K562 (cell line): ENCODE measurements around the gene PYGB. TPM values are rescaled to one million over a fixed set of nuclear protein-coding genes. Genes with fewer than 3 reads are reported as not detected.

Source experiments
- BRD9 ChIP-seq: fragments of 450-650 bp; IDR thresholded peaks from 2 replicates; pipeline ENCODE4 v1.6.1; 2018; ENCODE audit warnings: low read depth; ENCODE audit not compliant: partially characterized antibody
- FOXJ3 ChIP-seq: sonication (generic); formaldehyde crosslinking; IDR thresholded peaks from 2 replicates; pipeline ENCODE4 v1.4.0; 2020; ENCODE audit warnings: mild to moderate bottlenecking, missing genetic modification reagents
- JUN ChIP-seq, 2 experiments: sonication (generic) in 1 of 2; formaldehyde crosslinking in 1 of 2; IDR thresholded peaks; 2 replicates each; pipeline versions ENCODE4 v1.6.1 to v1.8.0; 2012 to 2022; ENCODE audit warnings: borderline replicate concordance in 2 of 2, mild to moderate bottlenecking in 2 of 2, improper control_type of control experiment in 1 of 2, low read depth in 1 of 2, low read length in 1 of 2, missing genetic modification reagents in 1 of 2
- PRMT5 ChIP-seq: sonication (generic); formaldehyde crosslinking; IDR thresholded peaks from 2 replicates; pipeline ENCODE4 v1.5.0; 2020; ENCODE audit warnings: missing genetic modification reagents
- RAD51 ChIP-seq: fragments of 450-650 bp; IDR thresholded peaks from 2 replicates; pipeline ENCODE4 v1.7.1; 2016; ENCODE audit warnings: low read depth, mild to moderate bottlenecking, borderline replicate concordance
- ZBED1 ChIP-seq: IDR thresholded peaks from 2 replicates; pipeline ENCODE4 v1.6.1; 2014
- polyA plus RNA-seq, 8 experiments: library from polyadenylated mRNA; depleted of rRNA in 4 of 8; stranded (reverse) in 5 of 8; unstranded in 3 of 8; fragments of >200 nt; fragmentation: Nextera tagmentation in 2 of 8; fragmentation: Illumina TruSeq in 1 of 8; extraction: Ambion mirVana in 2 of 8; extraction: Trizol in 1 of 8; gene quantifications; 2 replicates each; pipeline versions ENCODE4 v1.2.1 to v1.2.3, GENCODE V29; 2011 to 2014; ENCODE audit warnings: inconsistent platforms in 1 of 8, missing spikeins in 1 of 8
- total RNA-seq, 7 experiments: library from RNA; depleted of rRNA in 6 of 7; stranded (reverse); fragments of >200 nt in 6 of 7; fragmentation: Illumina TruSeq in 2 of 7; extraction: Trizol in 2 of 7; gene quantifications; 2 replicates each; pipeline versions ENCODE4 v1.2.1 to v1.2.3, GENCODE V29; 2011 to 2021; ENCODE audit warnings: low replicate concordance in 1 of 7
- TF ChIP-seq, protein P1 (sequence below): fragments of 250-450 bp; sonication (Bioruptor Pico); IDR thresholded peaks from 2 replicates; pipeline ENCODE4 v1.4.0; 2020; ENCODE audit warnings: mild to moderate bottlenecking, moderate library complexity

PYGB gene
- total and polyA plus RNA-seq, 9 of the 15 experiments (the other 6 are each of a cell fraction or from before 2014, with no cell fraction given), result 0.34 to 18.0 (median 9.8) TPM

- TF ChIP-seq, protein P1, sequence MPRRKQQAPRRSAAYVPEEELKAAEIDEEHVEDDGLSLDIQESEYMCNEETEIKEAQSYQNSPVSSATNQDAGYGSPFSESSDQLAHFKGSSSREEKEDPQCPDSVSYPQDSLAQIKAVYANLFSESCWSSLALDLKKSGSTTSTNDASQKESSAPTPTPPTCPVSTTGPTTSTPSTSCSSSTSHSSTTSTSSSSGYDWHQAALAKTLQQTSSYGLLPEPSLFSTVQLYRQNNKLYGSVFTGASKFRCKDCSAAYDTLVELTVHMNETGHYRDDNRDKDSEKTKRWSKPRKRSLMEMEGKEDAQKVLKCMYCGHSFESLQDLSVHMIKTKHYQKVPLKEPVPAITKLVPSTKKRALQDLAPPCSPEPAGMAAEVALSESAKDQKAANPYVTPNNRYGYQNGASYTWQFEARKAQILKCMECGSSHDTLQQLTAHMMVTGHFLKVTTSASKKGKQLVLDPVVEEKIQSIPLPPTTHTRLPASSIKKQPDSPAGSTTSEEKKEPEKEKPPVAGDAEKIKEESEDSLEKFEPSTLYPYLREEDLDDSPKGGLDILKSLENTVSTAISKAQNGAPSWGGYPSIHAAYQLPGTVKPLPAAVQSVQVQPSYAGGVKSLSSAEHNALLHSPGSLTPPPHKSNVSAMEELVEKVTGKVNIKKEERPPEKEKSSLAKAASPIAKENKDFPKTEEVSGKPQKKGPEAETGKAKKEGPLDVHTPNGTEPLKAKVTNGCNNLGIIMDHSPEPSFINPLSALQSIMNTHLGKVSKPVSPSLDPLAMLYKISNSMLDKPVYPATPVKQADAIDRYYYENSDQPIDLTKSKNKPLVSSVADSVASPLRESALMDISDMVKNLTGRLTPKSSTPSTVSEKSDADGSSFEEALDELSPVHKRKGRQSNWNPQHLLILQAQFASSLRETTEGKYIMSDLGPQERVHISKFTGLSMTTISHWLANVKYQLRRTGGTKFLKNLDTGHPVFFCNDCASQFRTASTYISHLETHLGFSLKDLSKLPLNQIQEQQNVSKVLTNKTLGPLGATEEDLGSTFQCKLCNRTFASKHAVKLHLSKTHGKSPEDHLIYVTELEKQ (CRISPR knock-in tag), result no peak
- TF ChIP-seq BRD9 (no peak), JUN (IDR thresholded peaks at IDR 0.05; ENCODE audit: borderline replicate concordance, low read depth, low read length) (no peak), JUN (CRISPR knock-in tag; IDR thresholded peaks at IDR 0.05; ENCODE audit: borderline replicate concordance) (no peak), RAD51 (no peak), FOXJ3 (CRISPR knock-in tag) (no peak), ZBED1 (no peak), PRMT5 (CRISPR knock-in tag) (no peak)
Measured at GRCh38 chr20:25340380-25340779, 92.5 kb downstream of the PYGB start (continued).
